ENCODE results near the gene FYN. TPM values are rescaled to one million over a fixed set of nuclear protein-coding genes. Genes with fewer than 3 reads are reported as not detected.

Gene FYN
- total and polyA plus RNA-seq, 2 of the 4 experiments (the other 2 are of a cell fraction), result 30.8 to 36.4 TPM

DNA sequence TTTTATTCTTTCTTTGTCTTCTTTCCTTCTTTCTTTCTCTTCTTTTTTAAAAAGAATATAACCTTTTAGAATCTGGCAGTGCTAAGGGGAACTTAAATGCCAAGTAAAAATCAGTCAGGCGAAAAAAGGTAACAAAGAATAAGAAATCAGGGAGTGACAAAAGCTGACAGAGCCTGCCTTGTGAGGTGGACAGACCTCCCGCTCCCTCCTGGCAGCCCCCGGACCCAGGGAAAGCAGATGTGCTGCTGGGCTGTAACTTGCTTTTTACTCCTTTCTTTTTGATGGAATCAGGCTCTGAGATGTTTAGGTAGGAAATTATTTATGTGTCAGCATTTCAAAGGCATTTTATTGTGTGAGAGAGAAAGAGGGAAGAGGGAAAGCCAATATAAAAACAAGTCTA, 172.1 kb downstream of the FYN start:
- Histone ChIP-seq H4K91ac (ENCODE audit: insufficient read depth, low read depth, low read length) (no peak overlapping the region), H3K4me3 (ENCODE audit: insufficient read depth, low read depth, low read length) (no peak overlapping the region), H2BK120ac (ENCODE audit: low read depth, low read length) (no peak overlapping the region), H4K20me1 (ENCODE audit: insufficient read depth, low read length) (no peaks in the 10 kb centered on the region), H4K8ac (ENCODE audit: low read depth in 2 of 2, low read length in 2 of 2) (no peak overlapping the region), H3K9me1 (ENCODE audit: insufficient read depth, low read length) (no peaks in the 10 kb centered on the region), H4K5ac (ENCODE audit: low read depth, low read length) (no peak overlapping the region), H3K4ac (ENCODE audit: low read depth, low read length) (no peak overlapping the region), H3K27ac (ENCODE audit: insufficient read depth, low read length) (no peak overlapping the region), H2AK5ac (ENCODE audit: low read depth, low read length) (no peak overlapping the region), H3K18ac (ENCODE audit: low read depth, low read length) (no peak overlapping the region), H3K36me3 (ENCODE audit: control insufficient read depth, insufficient read depth, low read length) (peaks cover 19% of the 10 kb centered on the region), H3K79me1 (ENCODE audit: low read depth in 1 of 2, low read length in 2 of 2) (no peaks in the 10 kb centered on the region), H2AK9ac (replicated peaks; ENCODE audit: low read depth, low read length, poor library complexity) (no peak overlapping the region), H3K4me2 (ENCODE audit: low read depth, low read length) (no peak overlapping the region), H3K14ac (replicated peaks; ENCODE audit: low read depth, low read length) (no peak overlapping the region), H2BK15ac (ENCODE audit: low read depth, low read length) (no peak overlapping the region), H3K27me3 (ENCODE audit: control insufficient read depth, insufficient read depth, low read length) (no peaks in the 10 kb centered on the region), H3K9ac (ENCODE audit: low read depth, low read length) (no peak overlapping the region), H2AFZ (replicated peaks; ENCODE audit: low read length, poor library complexity) (no peak overlapping the region), H2BK20ac (ENCODE audit: low read depth, low read length) (no peak overlapping the region), H3K23ac (ENCODE audit: low read depth, low read length) (no peak overlapping the region), H3K56ac (ENCODE audit: extremely low read depth, insufficient read depth, low read length) (no peak overlapping the region), H2BK5ac (ENCODE audit: low read depth, low read length, poor library complexity, severe bottlenecking) (no peak overlapping the region), H3K4me1 (ENCODE audit: control insufficient read depth, insufficient read depth, low read length) (no peaks in the 10 kb centered on the region), H3K9me3 (ENCODE audit: control insufficient read depth, insufficient read depth, low read length) (no peaks in the 10 kb centered on the region)
- BruUV-seq (replicated peaks), result no TSS peak
- POLR2A ChIA-PET (ENCODE audit: unreplicated experiment), result no interaction called here
- intact Hi-C loops (cut with micrococcal nuclease) (no loop called here), in situ Hi-C loops (cut with MboI; ENCODE audit: low sequenced_read_pairs) (no loop called here), dilution Hi-C loops (cut with HindIII; ENCODE audit: low sequenced_read_pairs, unreplicated experiment) (no loop called here)
- no peak for ATAC-seq (ENCODE audit: low read depth)
- CTCF ChIA-PET, result no interaction called here
- WGBS, 2 experiments (ENCODE audit: extremely low coverage in 2 of 2, insufficient read length in 1 of 2), result 70% methylated on average over 2 of the region's 3 CpGs; no CpG with 5 or more reads in 1 of the 2 experiments
- no peak for DNase-seq
- TF ChIP-seq MAZ (IDR thresholded peaks at IDR 0.05; ENCODE audit: borderline replicate concordance, low read depth, low read length) (no peak), MAFK (IDR thresholded peaks at IDR 0.05; ENCODE audit: low read depth, low read length) (peak; percentile 29; the same call in 1 of the 2 replicates)

Measured in IMR-90 (cell line).